Stimulated activated CD4-positive, alpha-beta T cell treated with anti-CD3 and anti-CD28 coated beads, Interleukin-1b, Interleukin-23, amount 100 ng/mL, for 4 hours (primary cell): ENCODE data around the gene TLX1.

ENCODE experiments used
- DNase-seq, 2 donors: peaks; one replicate each; pipeline ENCODE4 v3.0.0-alpha.2; 2020; ENCODE audit warnings: low read depth in 2 of 2

TLX1 gene

GRCh38 chr10:101134299-101135127 lies 3.4 kb downstream of the TLX1 start:
- no peak for DNase-seq

GRCh38 chr10:101135141-101136006 lies 4.3 kb downstream of the TLX1 start:
- DNase-seq: no peak

- DNase-seq: no peak
Observed at GRCh38 chr10:101136007-101136707, 5.1 kb downstream of the TLX1 start.

GRCh38 chr10:101136708-101137121 lies 5.6 kb downstream of the TLX1 start:
- no peak for DNase-seq

GRCh38 chr10:101137271-101137670 lies 6.2 kb downstream of the TLX1 start:
- DNase-seq: no peak

- DNase-seq: no peak
Observed at GRCh38 chr10:101138788-101139420, 7.8 kb downstream of the TLX1 start.

GRCh38 chr10:101139421-101139911 lies 8.4 kb downstream of the TLX1 start:
- DNase-seq: no peak

GRCh38 chr10:101140084-101140949 lies 9.2 kb downstream of the TLX1 start:
- no peak for DNase-seq

- no peak for DNase-seq
Observed at GRCh38 chr10:101140950-101141615, 10.0 kb downstream of the TLX1 start.

- DNase-seq: peak; percentile 77 to 81
Observed at GRCh38 chr10:101141616-101142532, 10.8 kb downstream of the TLX1 start.

GRCh38 chr10:101142533-101143344 lies 11.6 kb downstream of the TLX1 start:
- DNase-seq: no peak

GRCh38 chr10:101143345-101143630 lies 12.2 kb downstream of the TLX1 start:
- DNase-seq: no peak

GRCh38 chr10:101144053-101144452 lies 13.0 kb downstream of the TLX1 start:
- DNase-seq: no peak

- no peak for DNase-seq
Observed at GRCh38 chr10:101145145-101145544, 14.0 kb downstream of the TLX1 start.

GRCh38 chr10:101145750-101146391 lies 14.8 kb downstream of the TLX1 start:
- no peak for DNase-seq

- DNase-seq: no peak
Observed at GRCh38 chr10:101146392-101147251, 15.5 kb downstream of the TLX1 start.

- DNase-seq: no peak
Observed at GRCh38 chr10:101151395-101151794, 20.3 kb downstream of the TLX1 start.
